Measurements from ENCODE around the gene LRRC66.

Gene LRRC66

DNA sequence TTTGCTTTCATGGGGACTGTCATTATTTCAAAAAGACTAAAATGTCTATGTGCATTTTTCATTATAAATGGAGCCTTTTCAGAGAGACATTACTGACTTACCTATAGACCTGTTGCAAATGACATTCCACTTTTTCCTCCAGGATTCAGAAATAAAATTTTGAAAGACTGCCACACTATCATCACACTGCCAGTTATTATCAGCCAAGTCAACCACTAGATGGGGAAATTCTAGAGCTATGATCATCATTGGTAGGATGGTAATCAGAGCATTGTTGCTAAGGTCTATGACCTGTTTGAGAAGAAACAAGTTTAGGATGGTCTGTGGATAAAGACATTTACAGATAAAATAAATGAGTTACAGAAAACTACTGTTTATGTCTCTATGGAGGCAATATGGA, 22.5 kb downstream of the LRRC66 start:
- H3K9ac ChIP-seq (ENCODE audit: low read depth in 1 of 2, low read length in 2 of 2): no peak overlapping the region
- no peaks in the 10 kb centered on the region for H3K4me1 ChIP-seq (ENCODE audit: control insufficient read depth in 2 of 2, insufficient read depth in 2 of 2, low read length in 2 of 2)
- H3K9me3 ChIP-seq (ENCODE audit: control insufficient read depth in 2 of 2, low read length in 2 of 2): peaks cover 0 to 2% of the 10 kb centered on the region in 2 donors
- H3K4me3 ChIP-seq (ENCODE audit: low read length in 2 of 2): no peak overlapping the region
- H3K36me3 ChIP-seq (ENCODE audit: control insufficient read depth in 2 of 2, insufficient read depth in 2 of 2, low read length in 2 of 2): peaks cover 2 to 3% of the 10 kb centered on the region in 2 donors
- H3K27me3 ChIP-seq (ENCODE audit: control insufficient read depth in 2 of 2, insufficient read depth in 2 of 2, low read length in 2 of 2): no peaks in the 10 kb centered on the region
- no peak overlapping the region for H3K27ac ChIP-seq (ENCODE audit: low read depth in 2 of 2, low read length in 2 of 2)

- Histone ChIP-seq H3K9me3 (ENCODE audit: control insufficient read depth in 2 of 2, low read length in 2 of 2) (peaks cover 0 to 2% of the 10 kb centered on the region in 2 donors), H3K4me3 (ENCODE audit: low read length in 2 of 2) (no peak overlapping the region), H3K36me3 (ENCODE audit: control insufficient read depth in 2 of 2, insufficient read depth in 2 of 2, low read length in 2 of 2) (peaks cover 2 to 3% of the 10 kb centered on the region in 2 donors), H3K27me3 (ENCODE audit: control insufficient read depth in 2 of 2, insufficient read depth in 2 of 2, low read length in 2 of 2) (no peaks in the 10 kb centered on the region), H3K27ac (ENCODE audit: low read depth in 2 of 2, low read length in 2 of 2) (no peak overlapping the region), H3K4me1 (ENCODE audit: control insufficient read depth in 2 of 2, insufficient read depth in 2 of 2, low read length in 2 of 2) (no peaks in the 10 kb centered on the region), H3K9ac (ENCODE audit: low read depth in 1 of 2, low read length in 2 of 2) (no peak overlapping the region)
Measured at GRCh38 chr4:51995647-51996220, 24.4 kb downstream of the LRRC66 start.

DNA sequence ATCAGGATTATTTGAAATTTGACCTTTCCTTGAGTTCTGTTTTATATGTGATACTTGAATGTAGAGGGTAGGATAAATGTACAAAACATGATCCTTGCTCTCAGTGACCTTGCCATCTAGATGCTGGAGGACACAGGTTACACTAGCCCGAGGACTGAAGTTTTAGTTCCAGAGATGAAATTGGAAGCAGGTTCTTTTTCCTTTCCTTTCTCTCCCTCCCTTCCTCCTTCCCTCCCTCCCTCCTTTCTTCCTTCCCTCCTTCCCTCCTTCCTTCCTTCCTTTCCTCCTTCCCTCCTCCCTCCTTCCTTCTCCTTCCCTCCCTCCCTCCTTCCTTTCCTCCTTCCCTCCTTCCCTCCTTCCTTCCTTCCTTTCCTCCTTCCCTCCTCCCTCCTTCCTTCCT, 54.3 kb downstream of the LRRC66 start:
- Histone ChIP-seq H3K27me3 (ENCODE audit: control insufficient read depth in 2 of 2, insufficient read depth in 2 of 2, low read length in 2 of 2) (no peaks in the 10 kb centered on the region), H3K4me3 (ENCODE audit: low read length in 2 of 2) (no peak overlapping the region), H3K27ac (ENCODE audit: low read depth in 2 of 2, low read length in 2 of 2) (no peak overlapping the region)

GRCh38 chr4:51963841-51964517, 56.2 kb downstream of the LRRC66 start:
- Histone ChIP-seq H3K9me3 (ENCODE audit: control insufficient read depth in 2 of 2, low read length in 2 of 2) (no peaks in the 10 kb centered on the region), H3K36me3 (ENCODE audit: control insufficient read depth in 2 of 2, insufficient read depth in 2 of 2, low read length in 2 of 2) (no peaks in the 10 kb centered on the region), H3K4me3 (ENCODE audit: low read length in 2 of 2) (no peak overlapping the region), H3K4me1 (ENCODE audit: control insufficient read depth in 2 of 2, insufficient read depth in 2 of 2, low read length in 2 of 2) (no peaks in the 10 kb centered on the region), H3K27ac (ENCODE audit: low read depth in 2 of 2, low read length in 2 of 2) (no peak overlapping the region), H3K9ac (ENCODE audit: low read depth in 1 of 2, low read length in 2 of 2) (no peak overlapping the region), H3K27me3 (ENCODE audit: control insufficient read depth in 2 of 2, insufficient read depth in 2 of 2, low read length in 2 of 2) (no peaks in the 10 kb centered on the region)

More for the DNA sequence above, 54.3 kb downstream of the LRRC66 start:
- no peaks in the 10 kb centered on the region for H3K36me3 ChIP-seq (ENCODE audit: control insufficient read depth in 2 of 2, insufficient read depth in 2 of 2, low read length in 2 of 2)
- no peaks in the 10 kb centered on the region for H3K9me3 ChIP-seq (ENCODE audit: control insufficient read depth in 2 of 2, low read length in 2 of 2)
- no peak overlapping the region for H3K9ac ChIP-seq (ENCODE audit: low read depth in 1 of 2, low read length in 2 of 2)
- H3K4me1 ChIP-seq (ENCODE audit: control insufficient read depth in 2 of 2, insufficient read depth in 2 of 2, low read length in 2 of 2): no peaks in the 10 kb centered on the region

DNA sequence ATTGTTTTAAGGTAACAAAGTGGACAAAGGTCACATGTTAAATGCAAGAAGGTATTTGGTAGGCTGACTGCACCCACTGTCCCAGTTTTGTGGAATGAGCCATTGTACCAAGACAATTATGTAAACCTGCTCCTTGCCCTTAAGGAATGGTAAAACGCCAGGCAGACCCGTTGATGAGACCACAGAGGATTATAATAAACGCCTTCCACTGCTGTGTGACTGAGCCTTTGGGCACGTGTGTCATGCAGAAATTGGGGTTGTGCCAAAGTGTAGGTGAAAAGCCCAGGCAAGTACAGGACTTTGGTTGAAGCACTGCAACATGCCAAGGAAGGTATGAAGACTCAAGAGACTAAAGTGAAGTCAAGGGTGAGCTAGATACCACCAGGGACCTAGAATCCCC, 59.7 kb downstream of the LRRC66 start:
- Histone ChIP-seq H3K9ac (ENCODE audit: low read depth in 1 of 2, low read length in 2 of 2) (no peak overlapping the region), H3K4me3 (ENCODE audit: low read length in 2 of 2) (no peak overlapping the region), H3K4me1 (ENCODE audit: control insufficient read depth in 2 of 2, insufficient read depth in 2 of 2, low read length in 2 of 2) (no peaks in the 10 kb centered on the region), H3K27me3 (ENCODE audit: control insufficient read depth in 2 of 2, insufficient read depth in 2 of 2, low read length in 2 of 2) (no peaks in the 10 kb centered on the region), H3K36me3 (ENCODE audit: control insufficient read depth in 2 of 2, insufficient read depth in 2 of 2, low read length in 2 of 2) (no peaks in the 10 kb centered on the region), H3K27ac (ENCODE audit: low read depth in 2 of 2, low read length in 2 of 2) (no peak overlapping the region), H3K9me3 (ENCODE audit: control insufficient read depth in 2 of 2, low read length in 2 of 2) (no peaks in the 10 kb centered on the region)

GRCh38 chr4:51958199-51958968, 61.8 kb downstream of the LRRC66 start:
- Histone ChIP-seq H3K36me3 (ENCODE audit: control insufficient read depth in 2 of 2, insufficient read depth in 2 of 2, low read length in 2 of 2) (no peaks in the 10 kb centered on the region), H3K4me3 (ENCODE audit: low read length in 2 of 2) (no peak overlapping the region), H3K4me1 (ENCODE audit: control insufficient read depth in 2 of 2, insufficient read depth in 2 of 2, low read length in 2 of 2) (no peaks in the 10 kb centered on the region), H3K9ac (ENCODE audit: low read depth in 1 of 2, low read length in 2 of 2) (no peak overlapping the region), H3K27me3 (ENCODE audit: control insufficient read depth in 2 of 2, insufficient read depth in 2 of 2, low read length in 2 of 2) (no peaks in the 10 kb centered on the region), H3K9me3 (ENCODE audit: control insufficient read depth in 2 of 2, low read length in 2 of 2) (no peaks in the 10 kb centered on the region), H3K27ac (ENCODE audit: low read depth in 2 of 2, low read length in 2 of 2) (no peak overlapping the region)
